CD4-positive, alpha-beta T cell (primary cell): ENCODE measurements around the gene FOXC1. TPM values are rescaled to one million over a fixed set of nuclear protein-coding genes. Genes with fewer than 3 reads are reported as not detected.

Experiments used
- ATAC-seq: fragments of 200-7000 bp; cut with Tn5 transposase; one replicate; pipeline ENCODE4 v1.10.0; 2022; ENCODE audit warnings: mild to moderate bottlenecking; ENCODE audit not compliant: poor library complexity
- CTCF ChIA-PET: fragments of 350-600 bp; sonication (Branson Sonifier 250); formaldehyde crosslinking; loops from one replicate; lab custom pipeline; 2021; ENCODE audit warnings: antibody characterized with exemption, inconsistent platforms; lab: Charles Lee
- POLR2A ChIA-PET: fragments of 350-600 bp; sonication (Branson Sonifier 250); formaldehyde crosslinking; loops from one replicate; lab custom pipeline; 2021; ENCODE audit warnings: antibody characterized with exemption, inconsistent platforms; lab: Charles Lee
- DNase-seq, 14 experiments: peaks; one replicate each; pipeline ENCODE4 v3.0.0-alpha.2; 2013 to 2020; ENCODE audit warnings: mixed read lengths in 2 of 14
- H3K27ac ChIP-seq, 2 donors: one replicate each; pipeline versions ENCODE4 v1.5.1 to v1.7.0; 2013; ENCODE audit warnings: low read length in 2 of 2, low read depth in 1 of 2, mild to moderate bottlenecking in 1 of 2
- H3K27me3 ChIP-seq, 2 experiments: 1 replicate in 1 of 2; 2 replicates in 1 of 2; pipeline versions ENCODE4 v1.6.1 to v1.7.0; 2013; ENCODE audit warnings: low read length in 2 of 2, control low read depth in 1 of 2, mild to moderate bottlenecking in 1 of 2, moderate library complexity in 1 of 2; ENCODE audit not compliant: insufficient read depth in 2 of 2, control insufficient read depth in 1 of 2
- H3K36me3 ChIP-seq: one replicate; pipeline ENCODE4 v1.6.1; 2013; ENCODE audit warnings: low read length, control low read depth; ENCODE audit not compliant: insufficient read depth
- H3K4me1 ChIP-seq: one replicate; pipeline ENCODE4 v1.6.1; 2013; ENCODE audit warnings: low read length, control low read depth; ENCODE audit not compliant: insufficient read depth
- H3K4me3 ChIP-seq: one replicate; pipeline ENCODE4 v1.5.1; 2013; ENCODE audit warnings: mild to moderate bottlenecking, low read length, moderate library complexity
- H3K9me3 ChIP-seq, 2 experiments: 1 replicate in 1 of 2; 2 replicates in 1 of 2; pipeline versions ENCODE4 v1.6.1 to v1.7.0; 2013; ENCODE audit warnings: low read length in 2 of 2, mild to moderate bottlenecking in 2 of 2, control low read depth in 1 of 2, moderate library complexity in 1 of 2; ENCODE audit not compliant: control insufficient read depth in 1 of 2, insufficient read depth in 1 of 2
- H3K27ac Mint-ChIP-seq: one replicate; pipeline ENCODE4 v1.8.0; 2020; ENCODE audit warnings: mixed read lengths
- H3K27me3 Mint-ChIP-seq: one replicate; pipeline ENCODE4 v1.8.0; 2021; ENCODE audit warnings: mixed read lengths
- H3K36me3 Mint-ChIP-seq: one replicate; pipeline ENCODE4 v1.8.0; 2021; ENCODE audit warnings: low read depth, mixed read lengths
- H3K4me1 Mint-ChIP-seq: one replicate; pipeline ENCODE4 v1.8.0; 2021; ENCODE audit warnings: low read depth, mixed read lengths
- H3K4me3 Mint-ChIP-seq: one replicate; pipeline ENCODE4 v1.8.0; 2020; ENCODE audit warnings: mild to moderate bottlenecking, mixed read lengths
- H3K9me3 Mint-ChIP-seq: one replicate; pipeline ENCODE4 v1.8.0; 2020; ENCODE audit warnings: mixed read lengths
- intact Hi-C, 2 experiments: fragments of 100-400 bp; cut with DNase I in 1 of 2; cut with micrococcal nuclease in 1 of 2; formaldehyde crosslinking; loops; one replicate each; pipeline versions ENCODE4 v1.15.1 to v1.9.0; 2023 to 2025; cut with DNase I, micrococcal nuclease
- total RNA-seq, 174 experiments: library from RNA in 2 of 174; stranded (reverse) in 2 of 174; gene quantifications; one replicate each; pipeline ENCODE4 v1.2.3 and lab custom pipeline; 2021 to 2026
- TF ChIP-seq, protein P1 (sequence below): fragments of 200-600 bp; IDR thresholded peaks from one replicate; pipeline ENCODE4 v1.8.0; 2022; ENCODE audit warnings: antibody characterized with exemption, mild to moderate bottlenecking

FOXC1 gene
- total RNA-seq, 2 experiments from 2014 or later: not detected

DNA sequence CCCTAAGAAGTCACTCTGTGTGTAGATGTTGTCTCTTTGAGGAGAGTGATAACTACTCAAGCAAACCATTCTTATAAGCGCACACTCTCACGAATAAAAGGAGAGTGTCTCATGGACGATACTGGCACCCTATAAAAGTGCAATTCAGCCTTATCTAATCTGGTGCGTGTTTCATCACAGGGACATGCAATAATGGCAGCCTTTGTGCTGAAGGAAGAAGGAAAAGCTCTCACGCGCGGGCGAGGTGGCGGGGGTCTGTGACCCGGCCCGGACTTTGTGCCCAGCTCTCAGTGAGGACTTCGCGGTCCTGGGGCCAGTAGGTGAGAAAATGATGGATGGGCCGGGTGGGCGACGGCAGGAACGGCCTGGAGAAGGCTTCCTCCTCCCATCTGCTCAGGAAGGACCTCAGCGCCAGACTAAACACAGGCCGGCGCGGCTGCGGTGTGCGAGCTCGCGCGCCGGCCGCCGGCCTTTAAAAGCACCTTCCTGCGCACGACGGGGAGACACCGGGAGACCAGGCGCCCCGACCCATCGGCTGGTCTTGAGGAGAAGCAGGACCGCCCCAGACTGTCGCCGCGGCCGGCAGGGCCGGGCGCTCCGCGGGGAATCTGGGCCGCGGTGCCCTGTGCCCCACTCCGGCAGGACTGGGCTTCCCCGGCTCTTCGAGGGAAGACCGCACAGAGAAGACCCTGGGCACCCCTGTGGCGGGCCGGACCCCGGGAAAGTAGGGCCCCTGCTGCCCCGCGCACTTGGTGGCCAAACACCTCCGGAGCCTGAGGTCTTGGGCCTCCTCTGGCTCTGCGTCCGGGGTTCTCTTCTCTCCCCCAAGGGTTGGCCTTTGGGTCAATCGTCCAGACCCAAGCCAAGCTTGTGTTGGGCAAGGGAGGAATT, 8.3 kb upstream of the FOXC1 start:
- CTCF ChIA-PET: interaction anchor here (1.0 to 1.9 kb wide), 2 partner anchors 1033 to 1100 kb away, joined by 3 to 4 read pairs; no protein-coding TSS in a partner anchor
- Mint-ChIP-seq H3K36me3 (no peaks in the 10 kb centered on the region), H3K9me3 (no peaks in the 10 kb centered on the region), H3K4me3 (no peak overlapping the region), H3K4me1 (peaks cover 13% of the 10 kb centered on the region), H3K27ac (no peak overlapping the region), H3K27me3 (peaks cover 82% of the 10 kb centered on the region)
- DNase-seq: no peak
- peaks cover 24% of the 10 kb centered on the region for H3K4me1 ChIP-seq
- intact Hi-C loops: loop anchor here (5.0 to 10.0 kb wide), 3 partner anchors 436 to 846 kb away; no protein-coding TSS in a partner anchor
- peaks cover 0 to 9% of the 10 kb centered on the region in 2 experiments for H3K9me3 ChIP-seq
- H3K27ac ChIP-seq: no peak overlapping the region
- no peak overlapping the region for H3K4me3 ChIP-seq
- no peaks in the 10 kb centered on the region for H3K36me3 ChIP-seq
- ATAC-seq: no peak
- POLR2A ChIA-PET: no interaction called here
- peaks cover 60 to 77% of the 10 kb centered on the region in 2 experiments for H3K27me3 ChIP-seq
- TF ChIP-seq, protein P1, sequence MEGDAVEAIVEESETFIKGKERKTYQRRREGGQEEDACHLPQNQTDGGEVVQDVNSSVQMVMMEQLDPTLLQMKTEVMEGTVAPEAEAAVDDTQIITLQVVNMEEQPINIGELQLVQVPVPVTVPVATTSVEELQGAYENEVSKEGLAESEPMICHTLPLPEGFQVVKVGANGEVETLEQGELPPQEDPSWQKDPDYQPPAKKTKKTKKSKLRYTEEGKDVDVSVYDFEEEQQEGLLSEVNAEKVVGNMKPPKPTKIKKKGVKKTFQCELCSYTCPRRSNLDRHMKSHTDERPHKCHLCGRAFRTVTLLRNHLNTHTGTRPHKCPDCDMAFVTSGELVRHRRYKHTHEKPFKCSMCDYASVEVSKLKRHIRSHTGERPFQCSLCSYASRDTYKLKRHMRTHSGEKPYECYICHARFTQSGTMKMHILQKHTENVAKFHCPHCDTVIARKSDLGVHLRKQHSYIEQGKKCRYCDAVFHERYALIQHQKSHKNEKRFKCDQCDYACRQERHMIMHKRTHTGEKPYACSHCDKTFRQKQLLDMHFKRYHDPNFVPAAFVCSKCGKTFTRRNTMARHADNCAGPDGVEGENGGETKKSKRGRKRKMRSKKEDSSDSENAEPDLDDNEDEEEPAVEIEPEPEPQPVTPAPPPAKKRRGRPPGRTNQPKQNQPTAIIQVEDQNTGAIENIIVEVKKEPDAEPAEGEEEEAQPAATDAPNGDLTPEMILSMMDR: no peak

DNA sequence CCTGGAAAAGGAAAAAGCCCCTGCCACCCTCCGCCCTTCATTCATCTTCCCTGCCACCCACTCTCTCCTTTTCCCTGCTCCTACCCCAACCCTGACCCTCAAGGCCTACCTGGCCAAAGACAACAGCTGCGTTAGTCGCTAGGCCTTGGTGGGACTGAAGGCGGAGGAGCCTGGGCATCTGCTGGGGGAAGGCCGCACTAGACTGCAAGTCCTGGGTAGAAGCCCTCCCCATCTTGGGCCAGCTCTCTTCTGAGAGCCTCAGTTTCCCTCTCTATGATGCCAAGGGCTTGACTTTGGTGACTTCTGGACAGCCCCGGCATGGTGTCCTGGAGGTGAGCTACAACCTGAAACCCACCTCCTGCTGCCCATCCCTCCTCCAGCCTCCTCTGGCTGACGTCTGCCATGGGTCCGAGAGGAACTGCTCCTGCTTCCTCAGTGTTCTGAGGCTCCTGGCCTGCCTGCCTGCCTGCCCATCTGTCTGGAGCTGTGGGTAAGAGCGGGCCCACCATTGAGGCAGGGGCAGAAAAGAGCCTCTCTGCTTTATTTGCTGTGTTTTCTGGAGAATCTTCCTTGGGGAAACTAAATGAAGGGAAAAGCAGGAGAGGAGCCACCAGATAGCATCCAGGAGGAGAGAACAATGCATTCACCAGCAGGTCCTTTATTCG, 7.5 kb upstream of the FOXC1 start:
- POLR2A ChIA-PET: no interaction called here
- Mint-ChIP-seq H3K4me3 (no peak overlapping the region), H3K27ac (no peak overlapping the region), H3K9me3 (no peaks in the 10 kb centered on the region), H3K4me1 (peaks cover 20% of the 10 kb centered on the region), H3K27me3 (peaks cover 82% of the 10 kb centered on the region), H3K36me3 (no peaks in the 10 kb centered on the region)
- peaks cover 32% of the 10 kb centered on the region for H3K4me1 ChIP-seq
- no peak overlapping the region for H3K4me3 ChIP-seq
- CTCF ChIA-PET: no interaction called here
- TF ChIP-seq, protein P1: no peak
- ATAC-seq (no peak), DNase-seq (no peak)
- intact Hi-C loops: loop anchor here (5.0 to 10.0 kb wide), 3 partner anchors 435 to 845 kb away; no protein-coding TSS in a partner anchor
- H3K36me3 ChIP-seq: no peaks in the 10 kb centered on the region
- no peak overlapping the region for H3K27ac ChIP-seq
- H3K9me3 ChIP-seq: peaks cover 0 to 17% of the 10 kb centered on the region in 2 experiments
- peaks cover 68 to 84% of the 10 kb centered on the region in 2 experiments for H3K27me3 ChIP-seq

DNA sequence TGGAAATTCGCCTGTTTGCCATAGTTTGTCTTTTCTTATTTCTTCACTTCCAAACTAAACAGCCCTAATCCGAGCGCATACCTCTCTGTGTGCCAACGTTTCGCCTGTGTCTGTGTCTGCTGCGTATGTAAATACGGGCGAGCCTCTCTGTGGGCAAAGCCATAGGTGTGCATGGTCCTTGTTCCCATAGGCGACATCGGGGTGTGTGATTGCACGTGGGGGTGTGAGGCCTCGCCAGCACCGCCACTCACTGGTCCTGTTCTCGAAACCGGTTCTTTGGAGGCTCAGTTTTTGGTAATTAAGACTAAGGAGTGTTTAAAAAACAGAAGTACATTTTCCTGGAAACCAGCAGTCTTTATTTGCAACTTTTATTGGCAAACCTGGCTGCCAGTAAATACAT, 6.0 kb upstream of the FOXC1 start:
- ATAC-seq (no peak), DNase-seq (no peak)
- Mint-ChIP-seq H3K4me3 (no peak overlapping the region), H3K36me3 (no peaks in the 10 kb centered on the region), H3K9me3 (no peaks in the 10 kb centered on the region), H3K27ac (no peak overlapping the region), H3K4me1 (peaks cover 34% of the 10 kb centered on the region), H3K27me3 (peaks cover 82% of the 10 kb centered on the region)
- Histone ChIP-seq H3K4me1 (peaks cover 47% of the 10 kb centered on the region), H3K27me3 (peaks cover 71 to 91% of the 10 kb centered on the region in 2 experiments), H3K9me3 (peaks cover 0 to 29% of the 10 kb centered on the region in 2 experiments), H3K27ac (no peak overlapping the region), H3K4me3 (no peak overlapping the region), H3K36me3 (no peaks in the 10 kb centered on the region)
- ChIA-PET POLR2A (no interaction called here), CTCF (no interaction called here)
- TF ChIP-seq, protein P1: no peak
- intact Hi-C loops: loop anchor here (1.0 to 10.0 kb wide), 9 partner anchors 434 to 1031 kb away; no protein-coding TSS in a partner anchor
